Calu3 (cell line): ENCODE measurements around the gene SLC44A5. TPM values are rescaled to one million over a fixed set of nuclear protein-coding genes. Genes with fewer than 3 reads are reported as not detected.

Source experiments
- BruUV-seq: library from RNA; stranded (reverse); fragments of 400-500 nt; replicated peaks from 2 replicates; lab custom pipeline; 2021; lab: Mats Ljungman, UMichigan
- CTCF ChIA-PET: fragments of 300-600 bp; sonication (Branson Sonifier 250); formaldehyde crosslinking; loops from one replicate; lab custom pipeline; 2022; ENCODE audit warnings: antibody characterized with exemption; lab: Charles Lee
- DNase-seq: peaks from one replicate; pipeline ENCODE4 v3.0.0; 2022
- H3K27ac Mint-ChIP-seq: one replicate; pipeline ENCODE4 v1.8.0; 2022; ENCODE audit warnings: mixed read lengths; ENCODE audit not compliant: unreplicated experiment
- H3K27me3 Mint-ChIP-seq: one replicate; pipeline ENCODE4 v1.8.0; 2022; ENCODE audit warnings: mixed read lengths; ENCODE audit not compliant: unreplicated experiment
- H3K36me3 Mint-ChIP-seq: one replicate; pipeline ENCODE4 v1.8.0; 2022; ENCODE audit warnings: mild to moderate bottlenecking, moderate library complexity, mixed read lengths; ENCODE audit not compliant: insufficient read depth, unreplicated experiment
- H3K4me1 Mint-ChIP-seq: one replicate; pipeline ENCODE4 v1.8.0; 2022; ENCODE audit warnings: mild to moderate bottlenecking, low read depth, mixed read lengths; ENCODE audit not compliant: unreplicated experiment
- H3K4me3 Mint-ChIP-seq: one replicate; pipeline ENCODE4 v1.8.0; 2022; ENCODE audit warnings: mild to moderate bottlenecking, low read depth, moderate library complexity, mixed read lengths; ENCODE audit not compliant: unreplicated experiment
- H3K9me3 Mint-ChIP-seq: one replicate; pipeline ENCODE4 v1.8.0; 2022; ENCODE audit warnings: low read depth, mixed read lengths; ENCODE audit not compliant: unreplicated experiment
- CTCF ChIP-seq: fragments of 200-600 bp; IDR thresholded peaks from one replicate; pipeline ENCODE4 v1.8.0; 2022; ENCODE audit warnings: antibody characterized with exemption; ENCODE audit not compliant: unreplicated experiment
- intact Hi-C: fragments of 100-400 bp; cut with micrococcal nuclease; formaldehyde crosslinking; loops from one replicate; pipeline ENCODE4 v1.10.0; 2022; ENCODE audit not compliant: unreplicated experiment
- total RNA-seq: library from RNA; stranded (reverse); gene quantifications from 2 replicates; pipeline ENCODE4 v1.2.3, GENCODE V29; 2022

The SLC44A5 gene
- total RNA-seq, 1 experiment from 2014 or later, result 5.8 TPM

GRCh38 chr1:75276385-75276784 lies 334.5 kb downstream of the SLC44A5 start:
- CTCF ChIA-PET, result no interaction called here
- intact Hi-C loops, result no loop called here
- BruUV-seq, result no TSS peak
- TF ChIP-seq CTCF, result no peak
- Mint-ChIP-seq H3K36me3 (no peaks in the 10 kb centered on the region), H3K4me3 (no peak overlapping the region), H3K4me1 (no peaks in the 10 kb centered on the region), H3K27ac (no peak overlapping the region), H3K9me3 (no peaks in the 10 kb centered on the region), H3K27me3 (no peaks in the 10 kb centered on the region)
- DNase-seq, result no peak

GRCh38 chr1:75275631-75276030 lies 335.3 kb downstream of the SLC44A5 start:
- Mint-ChIP-seq H3K9me3 (no peaks in the 10 kb centered on the region), H3K4me3 (no peak overlapping the region), H3K27me3 (no peaks in the 10 kb centered on the region), H3K36me3 (no peaks in the 10 kb centered on the region), H3K4me1 (no peaks in the 10 kb centered on the region), H3K27ac (no peak overlapping the region)
- CTCF ChIA-PET, result no interaction called here
- no peak for DNase-seq
- TF ChIP-seq CTCF, result no peak
- intact Hi-C loops, result no loop called here
- no TSS peak for BruUV-seq

- DNase-seq, result no peak
- Mint-ChIP-seq H3K27me3 (no peaks in the 10 kb centered on the region), H3K4me1 (no peaks in the 10 kb centered on the region), H3K36me3 (no peaks in the 10 kb centered on the region), H3K4me3 (no peak overlapping the region), H3K9me3 (no peaks in the 10 kb centered on the region), H3K27ac (no peak overlapping the region)
- no TSS peak for BruUV-seq
- intact Hi-C loops, result no loop called here
- no peak for TF ChIP-seq CTCF
- CTCF ChIA-PET, result no interaction called here
Measured at GRCh38 chr1:75274920-75275506, 335.9 kb downstream of the SLC44A5 start.

- Mint-ChIP-seq H3K27ac (no peak overlapping the region), H3K4me3 (no peak overlapping the region), H3K9me3 (no peaks in the 10 kb centered on the region), H3K36me3 (no peaks in the 10 kb centered on the region), H3K4me1 (no peaks in the 10 kb centered on the region), H3K27me3 (no peaks in the 10 kb centered on the region)
- TF ChIP-seq CTCF, result no peak
- no TSS peak for BruUV-seq
- intact Hi-C loops, result no loop called here
- CTCF ChIA-PET, result no interaction called here
- DNase-seq, result no peak
Measured at GRCh38 chr1:75273110-75273509, 337.8 kb downstream of the SLC44A5 start.
